Stimulated activated CD4-positive, alpha-beta T cell treated with anti-CD3 and anti-CD28 coated beads, Interleukin-1b, Interleukin-23, amount 100 ng/mL, for 1 hour (primary cell): ENCODE results near the gene CDK5RAP2.
"Not testable (repeated sequence)": the region's sequence is repeated elsewhere in the genome, so short reads cannot be mapped to it uniquely, and the experiment has no call there.

Experiments used
- DNase-seq, 2 donors: peaks; one replicate each; pipeline ENCODE4 v3.0.0-alpha.2; 2020; ENCODE audit warnings: low read depth in 2 of 2

CDK5RAP2 gene

DNA sequence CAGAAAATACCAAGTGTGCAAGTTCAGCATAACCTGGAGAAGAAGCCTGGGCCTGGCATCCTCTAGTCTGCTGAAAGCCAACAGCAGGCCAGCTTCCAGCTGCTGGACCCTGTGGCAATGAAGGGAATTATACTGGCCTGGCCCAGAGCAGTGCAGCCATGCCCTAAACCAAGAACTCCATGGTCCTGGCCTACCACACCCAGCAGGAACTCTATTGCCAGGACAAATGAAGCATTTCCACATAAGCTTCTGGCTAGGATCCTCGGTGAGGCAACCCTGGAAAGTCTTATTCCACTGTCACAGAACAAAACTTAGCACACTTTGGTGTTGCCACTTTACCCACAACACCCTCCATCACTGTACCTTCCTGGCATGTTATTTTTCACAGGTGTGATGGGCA lies 35.5 kb downstream of the CDK5RAP2 start:
- DNase-seq = no peak

DNA sequence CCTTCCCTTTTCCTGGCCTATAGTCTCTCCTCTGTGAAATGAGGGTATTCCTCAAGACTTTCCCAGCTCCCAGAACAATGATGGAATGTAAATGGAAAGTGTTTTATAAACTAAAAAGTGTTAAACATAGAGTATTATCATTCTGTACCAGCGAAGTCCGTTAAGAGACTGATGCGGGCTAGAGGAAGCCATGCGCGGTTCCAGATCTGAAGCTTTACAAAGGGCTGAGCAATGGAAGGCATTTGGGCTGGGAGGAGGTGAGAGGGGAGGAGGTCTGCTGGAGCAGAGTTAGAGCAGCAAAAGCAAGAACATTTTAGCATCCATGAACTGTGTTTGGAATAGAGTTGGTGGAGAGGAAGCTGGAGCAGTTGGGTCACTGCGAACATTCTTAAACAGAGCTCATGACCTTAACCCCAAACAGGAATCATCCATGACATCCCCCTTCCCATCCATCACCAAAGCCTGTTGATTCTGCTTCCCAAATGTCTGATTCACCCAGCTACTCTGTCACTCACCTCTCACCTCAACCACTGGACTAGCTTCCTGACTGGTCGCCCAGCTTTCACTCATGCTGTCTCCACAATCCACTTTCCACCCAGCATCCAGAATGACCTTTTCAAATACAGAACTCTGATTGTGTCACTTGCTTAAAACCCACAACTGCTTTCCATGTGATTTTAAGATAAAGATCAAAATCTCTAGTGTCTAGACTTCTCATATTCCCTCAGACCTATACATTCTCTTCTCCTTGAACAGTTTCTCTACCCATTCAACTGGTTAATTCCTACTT lies 37.1 kb downstream of the CDK5RAP2 start:
- no peak for DNase-seq

DNA sequence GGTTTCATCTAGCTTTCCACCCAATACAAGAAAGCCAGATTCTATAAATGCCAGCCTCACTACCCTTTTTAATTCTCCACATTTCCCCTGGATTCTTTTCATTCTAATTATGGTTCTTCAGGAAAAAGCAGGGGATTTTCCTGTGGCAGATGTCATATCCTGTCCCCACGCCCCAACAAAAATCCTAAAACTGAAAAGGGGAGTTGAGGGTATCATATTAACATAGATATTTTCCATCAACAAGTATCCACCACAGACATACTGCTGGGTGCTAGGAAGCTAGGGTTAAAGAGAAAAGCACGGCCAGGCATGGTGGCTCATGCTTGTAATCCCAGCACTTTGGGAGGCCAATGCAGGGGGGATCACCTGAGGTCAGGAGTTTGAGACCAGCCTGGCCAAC lies 38.0 kb downstream of the CDK5RAP2 start:
- DNase-seq = no peak

DNA sequence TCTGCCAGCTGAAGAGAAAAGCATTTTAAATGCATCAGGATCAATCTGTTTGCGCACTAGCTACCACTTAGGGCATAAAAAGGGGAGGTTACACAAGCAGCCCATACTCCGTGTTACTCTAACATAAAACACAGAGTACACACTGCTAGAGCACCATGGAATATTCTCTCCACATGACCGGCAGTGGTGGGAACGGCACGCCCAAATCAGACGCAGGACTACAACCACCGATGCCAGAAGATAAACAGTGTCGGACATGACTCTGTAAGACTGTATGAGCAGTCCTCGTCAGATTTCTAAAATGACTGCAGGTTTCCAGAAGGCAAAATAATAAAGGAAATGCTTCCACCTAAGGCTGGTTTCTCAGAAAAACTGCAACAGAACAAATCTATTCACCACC lies 40.0 kb downstream of the CDK5RAP2 start:
- no peak for DNase-seq

DNA sequence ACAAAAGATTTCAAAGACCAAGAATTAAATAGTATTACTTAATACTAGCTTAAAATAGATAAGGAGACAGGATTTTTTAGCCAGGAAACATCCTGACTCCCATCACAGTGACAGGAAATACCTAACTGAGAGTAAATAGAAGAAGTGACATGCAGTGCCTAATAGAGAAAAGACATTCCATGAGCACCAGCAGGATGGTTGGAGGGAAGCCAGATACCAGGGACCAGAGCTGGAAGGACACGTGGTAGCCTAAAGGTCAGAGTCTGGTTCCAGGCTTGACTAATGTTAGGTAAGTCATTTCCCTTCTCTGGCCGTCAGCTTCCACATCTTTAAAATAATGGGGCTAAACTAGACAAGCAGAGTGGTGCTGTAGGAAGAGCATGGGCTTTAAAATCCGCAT lies 41.6 kb downstream of the CDK5RAP2 start:
- no peak for DNase-seq

DNA sequence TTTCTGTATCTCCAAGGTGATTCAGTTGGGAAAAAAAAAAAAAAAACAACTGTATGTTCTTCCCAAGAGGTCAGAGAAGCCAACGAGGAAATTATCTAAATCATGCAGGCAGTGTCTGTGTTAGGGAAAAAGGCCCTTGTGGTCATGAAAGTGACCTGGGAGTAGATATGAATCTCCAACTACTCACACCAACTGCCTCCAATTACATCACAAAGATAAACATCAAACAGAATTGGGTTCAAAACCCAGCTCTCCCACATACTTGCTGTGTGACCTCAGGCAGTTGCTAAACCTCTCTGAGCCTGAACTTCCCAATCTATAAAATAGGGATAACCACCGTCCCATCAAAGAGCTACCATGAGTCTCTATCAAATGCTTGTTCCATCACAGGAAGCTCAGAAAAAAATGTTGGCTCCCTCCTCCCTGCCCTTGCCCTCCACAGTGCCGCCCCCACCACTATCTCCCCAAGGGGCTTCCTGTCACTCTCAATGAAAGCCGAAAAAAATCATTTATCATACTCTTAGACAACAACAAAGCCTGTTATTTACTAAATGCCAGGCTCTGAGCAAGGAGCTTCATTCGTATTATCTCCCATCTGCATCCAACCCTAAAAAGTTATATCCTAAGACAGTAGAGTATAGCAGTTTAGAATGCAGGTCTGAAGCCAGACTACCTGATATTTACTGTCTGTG lies 42.9 kb downstream of the CDK5RAP2 start:
- DNase-seq = no peak

DNA sequence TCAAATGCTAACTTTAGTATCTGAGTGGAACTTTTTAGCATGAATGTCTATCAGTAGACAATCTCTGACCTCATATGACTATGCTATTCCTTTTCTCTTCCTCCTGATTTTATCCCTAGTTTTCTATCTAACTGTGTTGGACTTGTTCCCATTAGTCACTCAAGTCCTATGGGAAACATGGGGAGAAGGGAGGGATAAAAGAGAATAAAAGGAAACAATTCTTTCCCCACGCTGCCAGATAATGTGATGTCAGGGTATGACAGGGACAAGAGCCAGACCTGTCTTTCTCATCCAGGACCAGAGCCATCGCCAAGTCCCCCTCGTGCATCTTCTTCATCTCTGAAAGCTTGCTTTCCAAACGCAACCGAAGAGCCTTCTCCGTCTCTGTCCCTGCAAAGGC lies 43.9 kb downstream of the CDK5RAP2 start:
- DNase-seq = no peak

DNA sequence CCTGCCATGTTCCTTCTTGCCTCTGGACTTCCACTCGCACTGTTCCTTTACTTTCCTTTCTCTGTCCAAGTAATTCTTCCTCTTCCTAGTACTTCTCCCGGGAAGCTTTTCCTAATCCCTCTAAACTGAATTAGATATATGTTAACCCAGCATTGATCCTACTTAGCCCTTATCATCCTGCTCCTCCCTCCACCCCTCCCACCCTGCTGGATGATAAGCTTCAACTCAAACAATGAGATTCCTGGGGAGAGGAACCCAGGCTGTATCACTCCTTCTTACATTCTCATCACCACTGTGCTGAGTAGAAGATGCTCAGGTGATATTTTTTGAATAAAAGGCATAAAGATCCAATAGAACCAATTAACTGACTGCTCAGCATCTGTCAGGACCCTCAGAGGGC lies 45.7 kb downstream of the CDK5RAP2 start:
- no peak for DNase-seq

DNA sequence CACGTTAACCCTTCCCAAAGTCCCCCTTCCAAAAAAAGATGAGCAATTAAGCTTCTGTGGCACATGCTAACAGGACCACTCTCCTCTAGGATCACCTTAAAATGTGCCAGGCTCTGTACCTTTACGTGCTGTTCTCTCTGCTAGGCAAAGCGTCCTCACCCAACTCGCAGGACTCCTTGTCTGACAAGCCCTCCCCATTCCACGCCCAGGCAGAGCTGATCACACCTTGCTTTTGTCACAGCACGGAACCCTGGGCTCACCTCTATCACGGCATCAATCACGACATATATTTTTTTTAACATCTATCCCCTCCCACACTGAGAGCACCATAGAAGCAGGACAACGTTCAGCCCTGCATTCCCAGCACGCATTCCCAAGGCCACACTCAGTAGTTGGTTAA lies 47.1 kb downstream of the CDK5RAP2 start:
- DNase-seq = no peak

DNA sequence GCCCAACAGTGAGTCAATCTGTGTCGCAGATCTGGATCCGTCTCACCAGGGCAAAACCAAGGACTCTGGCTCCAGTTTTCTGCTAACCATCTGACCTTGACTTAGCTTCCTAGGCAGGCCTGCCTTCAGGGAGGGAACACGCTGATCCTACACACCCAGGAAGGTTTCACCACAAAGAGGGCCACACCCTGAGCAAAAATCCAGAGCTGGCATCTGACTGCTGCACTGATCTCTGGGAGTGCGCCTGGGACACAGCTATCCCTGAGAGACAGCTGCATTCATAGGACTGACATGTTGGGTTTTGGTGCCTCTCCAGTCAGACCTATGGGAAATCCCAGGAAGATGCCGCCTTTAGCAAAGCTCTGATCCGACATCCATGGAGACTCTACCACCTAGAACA lies 47.5 kb downstream of the CDK5RAP2 start:
- DNase-seq = no peak

DNA sequence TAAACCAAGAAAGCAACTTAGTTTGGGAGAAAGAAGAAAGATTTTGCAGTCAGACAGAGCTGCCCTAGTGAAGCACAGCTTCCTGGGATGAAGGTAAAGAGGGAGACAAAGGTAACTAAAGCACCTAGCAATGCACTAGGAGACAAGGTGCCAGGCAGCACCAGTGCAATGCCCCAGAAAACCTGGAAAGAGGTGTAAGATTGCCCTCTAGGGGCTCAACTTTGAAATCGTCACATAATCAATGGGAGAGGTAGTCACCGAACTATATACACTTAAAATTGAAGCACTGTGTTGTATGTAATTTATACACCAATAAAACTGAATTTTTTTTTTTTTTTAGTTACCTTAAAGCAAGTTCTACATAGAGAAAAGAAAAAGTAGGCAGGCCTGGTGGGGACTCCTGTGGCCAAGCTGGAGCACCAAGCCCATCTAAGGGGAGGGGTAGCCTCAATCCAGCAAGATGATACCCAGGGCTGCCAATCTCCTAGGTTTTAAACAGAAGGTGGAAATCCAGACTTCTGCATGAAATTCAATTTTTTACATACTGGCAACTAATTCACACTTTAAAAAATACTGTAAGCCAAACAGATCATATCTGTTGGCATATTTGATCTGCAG lies 48.2 kb downstream of the CDK5RAP2 start:
- DNase-seq = no peak

DNA sequence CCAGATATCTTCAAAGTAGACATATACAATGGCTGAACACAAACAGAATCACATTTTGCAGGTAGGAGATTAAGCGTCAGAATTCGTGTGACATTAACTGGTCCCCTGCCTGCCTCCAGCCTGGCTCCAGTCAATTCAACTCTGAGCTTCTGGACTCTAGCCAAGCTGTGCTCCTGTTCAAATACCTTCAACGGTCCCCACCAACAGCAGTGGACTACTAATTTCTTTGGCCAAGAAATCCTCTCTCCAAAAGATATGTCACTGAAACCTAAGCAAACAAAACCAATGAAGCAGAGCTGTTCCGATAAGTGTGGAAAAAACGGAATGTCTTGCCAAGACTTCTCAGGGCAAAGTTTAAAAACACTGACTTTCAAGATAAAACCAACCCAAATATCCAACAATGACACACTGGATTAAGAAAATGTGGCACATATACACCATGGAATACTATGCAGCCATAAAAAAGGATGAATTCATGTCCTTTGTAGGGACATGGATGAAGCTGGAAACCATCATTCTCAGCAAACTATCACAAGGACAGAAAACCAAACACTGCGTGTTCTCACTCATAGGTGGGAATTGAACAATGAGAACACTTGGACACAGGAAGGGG lies 49.6 kb downstream of the CDK5RAP2 start:
- not testable (repeated sequence) for DNase-seq

DNA sequence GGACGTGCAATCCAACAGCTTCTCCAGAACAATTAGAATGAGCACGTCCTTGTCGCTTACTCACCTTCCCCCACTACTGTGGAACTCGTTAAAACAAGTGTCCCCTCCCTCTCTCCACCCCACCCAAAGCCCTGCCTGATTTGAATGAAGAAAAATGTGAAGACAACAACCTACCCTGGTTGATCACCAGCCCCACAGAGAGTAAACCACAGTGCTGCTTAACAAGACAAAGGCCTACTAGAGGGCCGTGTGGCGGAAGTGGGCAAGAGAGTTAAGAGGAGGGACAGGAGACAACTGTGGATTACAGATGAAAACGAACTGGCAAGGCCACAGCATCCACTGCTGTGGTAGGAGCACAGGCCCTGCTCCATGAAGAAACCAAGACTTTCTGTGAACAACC lies 51.1 kb downstream of the CDK5RAP2 start:
- DNase-seq = no peak

DNA sequence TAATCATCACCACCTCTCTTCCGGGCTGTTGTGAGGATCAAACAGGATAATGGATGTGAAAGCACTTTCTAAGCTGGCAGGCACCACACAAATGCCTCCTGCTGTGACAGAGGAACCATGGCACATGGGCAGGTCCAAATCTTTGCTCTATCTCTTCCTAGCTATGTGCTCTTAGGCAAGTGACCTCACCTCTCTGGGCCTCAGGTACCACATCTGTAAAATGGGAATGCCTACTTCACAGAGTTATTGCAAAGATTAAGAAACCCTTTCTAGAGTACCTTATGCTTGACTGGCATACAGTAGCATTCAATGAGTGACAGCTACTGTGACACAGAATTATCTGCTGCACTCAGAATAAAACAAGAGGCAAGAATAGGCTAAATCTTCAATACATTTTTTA lies 51.6 kb downstream of the CDK5RAP2 start:
- DNase-seq = no peak

DNA sequence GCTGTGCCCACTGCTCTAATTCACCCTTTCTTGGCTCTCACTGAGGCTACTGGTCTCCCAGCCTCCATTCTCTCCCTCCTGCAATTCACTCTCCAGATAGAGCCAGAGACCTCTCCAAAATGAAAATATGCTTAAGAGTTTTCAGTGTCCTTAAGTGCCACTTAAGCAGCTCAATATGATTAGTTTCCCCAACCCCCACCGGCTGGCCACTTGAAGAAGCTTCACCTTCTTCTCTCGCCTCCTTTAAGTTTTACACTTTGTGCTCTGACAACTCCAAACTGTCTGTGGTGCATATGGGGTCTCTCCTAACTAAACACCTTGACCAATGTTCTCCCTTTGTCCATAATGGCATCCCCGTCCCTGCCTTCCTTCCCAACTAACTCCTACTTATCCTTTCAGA lies 53.4 kb downstream of the CDK5RAP2 start:
- DNase-seq = no peak

DNA sequence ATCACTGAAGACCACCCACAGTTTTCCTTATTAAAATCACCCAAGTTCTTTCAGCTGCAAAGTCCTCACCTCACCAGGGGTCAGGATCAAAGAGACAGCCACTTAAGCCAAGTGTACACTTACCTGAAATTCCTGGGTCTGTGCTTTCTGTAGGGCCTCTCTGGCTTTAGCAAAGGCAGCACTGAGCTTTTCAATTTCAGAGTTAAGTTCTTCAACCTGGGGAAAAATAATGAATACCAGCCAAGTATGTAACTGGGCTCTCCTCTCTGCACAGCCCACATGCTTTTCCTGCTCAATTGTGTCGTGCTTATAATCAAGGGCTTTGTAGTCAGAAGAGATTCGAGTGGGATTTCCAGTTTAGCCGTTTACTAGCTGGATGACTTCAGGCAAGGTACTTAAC lies 55.1 kb downstream of the CDK5RAP2 start:
- no peak for DNase-seq

DNA sequence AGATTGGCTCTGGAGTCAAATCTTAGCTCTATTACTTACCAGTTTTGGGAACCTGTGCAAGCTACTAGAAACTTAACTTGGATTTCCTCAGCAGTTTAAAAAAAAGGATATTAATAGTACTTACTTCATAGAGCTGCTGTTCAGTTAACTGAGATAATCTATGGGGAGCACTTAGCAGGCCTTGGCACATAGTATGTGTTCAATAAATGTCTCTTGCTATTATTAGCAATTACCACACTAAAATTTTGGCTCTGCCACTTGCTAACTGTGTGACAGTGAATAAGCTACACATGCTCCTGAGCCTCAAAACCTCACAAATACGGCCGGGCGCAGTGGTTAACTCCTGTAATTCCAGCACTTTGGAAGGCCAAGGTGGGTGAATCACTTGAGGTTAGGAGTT lies 55.9 kb downstream of the CDK5RAP2 start:
- DNase-seq = no peak

DNA sequence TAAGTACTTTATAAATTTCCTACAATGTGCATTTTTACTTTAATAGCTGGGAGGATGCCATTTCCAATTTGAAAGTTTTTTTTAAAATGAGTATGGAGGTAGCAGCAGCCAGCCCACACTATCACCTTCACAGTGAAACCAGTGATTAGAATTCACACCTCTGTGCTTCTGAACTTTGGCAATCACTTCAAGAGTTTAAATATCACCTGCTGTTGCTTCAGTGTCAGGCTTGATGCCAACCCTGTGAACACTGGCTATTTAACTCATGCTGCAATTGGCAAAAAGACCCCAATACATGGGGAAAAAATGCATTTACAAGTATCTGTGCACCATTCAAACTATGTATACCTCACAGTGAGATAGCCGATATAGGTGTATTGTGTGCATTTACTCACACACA lies 57.4 kb downstream of the CDK5RAP2 start:
- no peak for DNase-seq

DNA sequence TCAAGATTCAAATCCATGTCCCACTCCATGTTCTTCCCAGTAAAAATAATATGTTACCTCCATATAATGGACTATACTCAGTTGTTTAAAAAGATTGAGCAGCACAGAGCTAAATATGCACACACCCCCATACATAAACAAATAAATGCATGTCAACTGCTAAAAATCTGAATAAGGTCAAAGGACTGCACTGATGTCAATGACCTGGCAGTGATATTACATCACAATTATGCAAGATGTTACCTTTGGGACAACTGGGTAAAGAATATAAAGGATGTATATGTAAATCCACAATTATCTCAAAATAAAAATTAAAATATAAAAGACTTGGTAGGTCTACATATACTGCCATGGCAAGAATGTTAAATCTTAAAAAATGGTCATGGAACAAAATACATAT lies 57.9 kb downstream of the CDK5RAP2 start:
- no peak for DNase-seq

DNA sequence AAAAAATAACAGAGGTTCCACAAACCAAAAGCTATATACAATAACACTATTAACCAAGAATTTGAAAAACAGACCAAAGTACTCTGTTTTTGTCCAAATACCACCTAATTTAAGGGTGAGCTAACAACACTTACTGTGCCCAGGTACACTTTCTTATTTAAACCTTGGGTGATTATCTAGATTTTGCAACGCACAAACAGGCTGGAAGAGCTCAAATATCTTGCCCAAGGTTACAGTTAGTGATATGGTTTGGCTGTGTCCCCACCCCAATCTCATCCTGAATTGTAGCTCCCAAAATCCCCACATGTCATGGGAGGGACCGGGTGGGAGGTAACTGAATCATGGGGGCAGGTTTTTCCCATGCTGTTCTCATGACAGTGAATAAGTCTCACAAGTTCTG lies 58.9 kb downstream of the CDK5RAP2 start:
- no peak for DNase-seq

DNA sequence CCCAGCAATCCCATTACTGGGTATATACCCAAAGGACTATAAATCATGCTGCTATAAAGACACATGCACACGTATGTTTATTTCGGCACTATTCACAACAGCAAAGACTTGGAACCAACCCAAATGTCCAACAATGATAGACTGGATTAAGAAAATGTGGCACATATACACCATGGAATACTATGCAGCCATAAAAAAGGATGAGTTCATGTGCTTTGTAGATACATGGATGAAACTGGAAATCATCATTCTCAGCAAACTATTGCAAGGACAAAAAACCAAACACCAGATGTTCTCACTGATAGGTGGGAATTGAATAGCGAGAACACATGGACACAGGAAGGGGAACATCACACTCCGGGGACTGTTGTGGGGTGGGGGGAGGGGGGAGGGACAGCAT lies 64.0 kb downstream of the CDK5RAP2 start:
- not testable (repeated sequence) for DNase-seq

DNA sequence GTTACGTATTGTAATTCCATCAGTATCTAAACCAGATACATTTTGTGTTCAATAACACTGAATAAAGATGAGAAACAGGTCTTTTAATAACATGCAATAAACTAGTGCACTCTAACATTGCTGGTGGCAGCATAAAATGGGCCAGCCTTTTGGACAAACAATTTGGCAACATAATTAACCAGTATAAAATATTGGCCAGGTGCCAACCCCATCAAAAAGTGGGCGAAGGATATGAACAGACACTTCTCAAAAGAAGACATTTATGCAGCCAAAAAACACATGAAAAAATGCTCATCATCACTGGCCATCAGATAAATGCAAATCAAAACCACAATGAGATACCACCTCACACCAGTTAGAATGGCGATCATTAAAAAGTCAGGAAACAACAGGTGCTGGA lies 64.5 kb downstream of the CDK5RAP2 start:
- not testable (repeated sequence) for DNase-seq

DNA sequence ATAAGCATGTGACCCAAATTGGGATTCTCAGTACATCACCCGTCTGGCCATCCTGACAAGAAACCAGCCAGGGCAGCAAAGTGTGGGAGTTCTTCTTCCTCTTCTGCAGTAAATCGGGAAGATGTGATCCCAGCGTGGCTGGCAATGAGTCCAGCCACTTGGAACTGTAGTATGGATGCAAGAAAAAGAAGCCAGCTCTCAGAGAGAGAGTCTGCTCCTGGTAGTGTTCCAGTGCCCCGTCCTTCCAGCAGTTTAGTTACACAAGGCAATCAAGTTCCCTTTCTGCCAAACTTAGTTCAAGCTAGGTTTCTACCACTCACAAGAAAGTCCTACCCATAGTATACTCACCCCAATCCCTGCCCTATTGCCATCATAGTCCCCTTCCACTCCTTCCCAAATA lies 65.6 kb downstream of the CDK5RAP2 start:
- no peak for DNase-seq
